GM10266 (cell line): Measurements from ENCODE around the gene TNFSF15.

Experiments used
- DNase-seq: peaks from one replicate; pipeline ENCODE4 v3.0.0; 2012; ENCODE audit errors: extremely low spot score
- TF ChIP-seq, protein P1 (sequence below): IDR thresholded peaks from 2 replicates; pipeline ENCODE4 v1.5.1; 2012; ENCODE audit warnings: mild to moderate bottlenecking, low read depth; ENCODE audit not compliant: control insufficient read depth, insufficient read depth; ENCODE audit errors: missing control alignments

TNFSF15 gene

GRCh38 chr9:114798101-114798500, 7.7 kb downstream of the TNFSF15 start:
- DNase-seq = no peak
- TF ChIP-seq, protein P1, sequence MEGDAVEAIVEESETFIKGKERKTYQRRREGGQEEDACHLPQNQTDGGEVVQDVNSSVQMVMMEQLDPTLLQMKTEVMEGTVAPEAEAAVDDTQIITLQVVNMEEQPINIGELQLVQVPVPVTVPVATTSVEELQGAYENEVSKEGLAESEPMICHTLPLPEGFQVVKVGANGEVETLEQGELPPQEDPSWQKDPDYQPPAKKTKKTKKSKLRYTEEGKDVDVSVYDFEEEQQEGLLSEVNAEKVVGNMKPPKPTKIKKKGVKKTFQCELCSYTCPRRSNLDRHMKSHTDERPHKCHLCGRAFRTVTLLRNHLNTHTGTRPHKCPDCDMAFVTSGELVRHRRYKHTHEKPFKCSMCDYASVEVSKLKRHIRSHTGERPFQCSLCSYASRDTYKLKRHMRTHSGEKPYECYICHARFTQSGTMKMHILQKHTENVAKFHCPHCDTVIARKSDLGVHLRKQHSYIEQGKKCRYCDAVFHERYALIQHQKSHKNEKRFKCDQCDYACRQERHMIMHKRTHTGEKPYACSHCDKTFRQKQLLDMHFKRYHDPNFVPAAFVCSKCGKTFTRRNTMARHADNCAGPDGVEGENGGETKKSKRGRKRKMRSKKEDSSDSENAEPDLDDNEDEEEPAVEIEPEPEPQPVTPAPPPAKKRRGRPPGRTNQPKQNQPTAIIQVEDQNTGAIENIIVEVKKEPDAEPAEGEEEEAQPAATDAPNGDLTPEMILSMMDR = no peak

DNA sequence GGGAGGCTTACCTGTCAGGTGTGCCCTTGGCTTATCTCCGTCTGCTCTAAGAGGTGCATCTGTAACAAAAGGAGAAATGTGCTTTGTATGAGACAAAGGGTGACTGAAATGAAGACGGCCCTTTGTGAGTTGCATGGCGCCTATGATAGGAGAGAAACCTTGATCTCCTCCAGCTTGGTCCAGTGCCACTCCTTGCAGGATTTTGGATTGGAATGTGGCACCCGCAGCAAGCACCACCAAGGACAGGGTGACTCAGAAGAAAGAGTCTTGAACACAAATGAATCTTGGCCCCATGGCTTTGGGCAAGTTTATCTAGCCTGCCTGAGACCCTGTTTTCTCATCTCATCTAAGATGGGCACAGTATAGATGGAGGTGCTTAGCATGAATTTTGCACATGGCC, 13.4 kb downstream of the TNFSF15 start:
- TF ChIP-seq, protein P1 = no peak
- DNase-seq = no peak

DNA sequence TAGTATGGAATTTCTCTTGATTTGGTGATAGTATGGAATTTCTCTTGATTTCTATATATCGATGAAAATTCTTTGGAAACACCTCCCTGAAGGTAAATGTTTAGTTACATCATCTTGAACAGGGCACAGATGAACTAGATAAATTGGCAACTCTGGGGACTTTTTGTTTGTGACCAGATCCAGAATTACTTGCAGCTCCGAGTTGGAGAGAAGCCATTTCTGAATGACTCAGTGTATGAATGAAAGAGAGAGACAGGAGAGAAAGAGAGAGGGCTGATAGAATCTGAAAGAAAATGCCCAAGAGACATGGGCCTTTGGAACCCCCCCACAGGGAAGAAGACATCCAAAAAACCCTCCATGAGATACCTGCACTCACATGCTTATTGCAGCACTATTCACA, 14.1 kb downstream of the TNFSF15 start:
- no peak for DNase-seq
- TF ChIP-seq, protein P1 = no peak

GRCh38 chr9:114791312-114791711, 14.5 kb downstream of the TNFSF15 start:
- no peak for DNase-seq
- TF ChIP-seq, protein P1 = no peak

GRCh38 chr9:114790521-114790920, 15.3 kb downstream of the TNFSF15 start:
- no peak for DNase-seq
- TF ChIP-seq, protein P1 = no peak

GRCh38 chr9:114789006-114789405, 16.8 kb downstream of the TNFSF15 start:
- TF ChIP-seq, protein P1 = no peak
- no peak for DNase-seq

DNA sequence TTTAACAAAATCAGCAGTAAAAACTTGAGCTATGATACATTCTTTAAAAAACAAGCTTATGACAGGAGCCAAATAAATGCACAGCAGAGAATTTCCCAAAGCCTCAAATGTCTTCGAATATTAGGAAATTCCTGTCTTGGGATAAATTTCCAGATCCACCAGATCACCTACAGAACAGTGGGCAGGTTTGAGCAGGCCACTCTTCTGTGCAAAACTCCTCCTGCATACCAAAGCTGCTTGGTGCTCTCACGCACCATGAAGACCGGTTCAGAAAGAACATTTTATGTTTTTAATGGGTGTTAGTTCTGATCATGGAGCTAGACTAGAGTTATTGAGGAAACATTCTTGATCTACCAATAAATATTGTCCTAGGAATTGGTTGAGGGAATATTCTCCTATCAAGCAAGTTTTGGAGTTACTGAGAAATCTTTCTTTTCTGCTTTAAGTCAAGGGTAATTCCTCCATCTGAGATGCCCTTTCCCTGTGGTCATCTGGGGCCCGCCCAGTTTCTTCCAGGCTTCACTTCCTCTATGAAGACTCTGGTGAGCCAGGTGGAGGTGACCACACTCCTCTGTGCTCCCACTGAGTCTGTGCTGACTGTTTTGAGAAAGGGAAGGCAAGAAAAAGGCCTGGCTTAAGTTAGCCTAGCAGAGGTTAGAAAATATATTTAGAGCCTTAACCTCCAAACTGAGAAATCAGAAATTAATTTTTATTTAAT, 17.9 kb downstream of the TNFSF15 start:
- TF ChIP-seq, protein P1 = no peak
- DNase-seq = no peak
